ENCODE results near the gene PABPN1. TPM values are rescaled to one million over a fixed set of nuclear protein-coding genes. Genes with fewer than 3 reads are reported as not detected.

The PABPN1 gene
- total and polyA plus RNA-seq, 2 of the 13 experiments (the other 11 are each of a cell fraction or from before 2014, with no cell fraction given): 233 to 524 TPM

- no peak for TF ChIP-seq ZBTB49 (CRISPR knock-in tag; IDR thresholded peaks at IDR 0.05; ENCODE audit: borderline replicate concordance)
- no peak for TF ChIP-seq GPBP1L1 (CRISPR knock-in tag; IDR thresholded peaks at IDR 0.05)
- TF ChIP-seq ZNF567 (CRISPR knock-in tag; IDR thresholded peaks at IDR 0.05; ENCODE audit: borderline replicate concordance): no peak
- TF ChIP-seq ZNF878 (CRISPR knock-in tag; IDR thresholded peaks at IDR 0.05): no peak
- no peak for TF ChIP-seq CHD2 (IDR thresholded peaks at IDR 0.05; ENCODE audit: low read depth, low read length)
- TF ChIP-seq ZNF577 (CRISPR knock-in tag; IDR thresholded peaks at IDR 0.05; ENCODE audit: borderline replicate concordance, low read depth): 0 out of 2 replicates have a peak, but pooled peaks have one; percentile 31
- TF ChIP-seq, protein P1, sequence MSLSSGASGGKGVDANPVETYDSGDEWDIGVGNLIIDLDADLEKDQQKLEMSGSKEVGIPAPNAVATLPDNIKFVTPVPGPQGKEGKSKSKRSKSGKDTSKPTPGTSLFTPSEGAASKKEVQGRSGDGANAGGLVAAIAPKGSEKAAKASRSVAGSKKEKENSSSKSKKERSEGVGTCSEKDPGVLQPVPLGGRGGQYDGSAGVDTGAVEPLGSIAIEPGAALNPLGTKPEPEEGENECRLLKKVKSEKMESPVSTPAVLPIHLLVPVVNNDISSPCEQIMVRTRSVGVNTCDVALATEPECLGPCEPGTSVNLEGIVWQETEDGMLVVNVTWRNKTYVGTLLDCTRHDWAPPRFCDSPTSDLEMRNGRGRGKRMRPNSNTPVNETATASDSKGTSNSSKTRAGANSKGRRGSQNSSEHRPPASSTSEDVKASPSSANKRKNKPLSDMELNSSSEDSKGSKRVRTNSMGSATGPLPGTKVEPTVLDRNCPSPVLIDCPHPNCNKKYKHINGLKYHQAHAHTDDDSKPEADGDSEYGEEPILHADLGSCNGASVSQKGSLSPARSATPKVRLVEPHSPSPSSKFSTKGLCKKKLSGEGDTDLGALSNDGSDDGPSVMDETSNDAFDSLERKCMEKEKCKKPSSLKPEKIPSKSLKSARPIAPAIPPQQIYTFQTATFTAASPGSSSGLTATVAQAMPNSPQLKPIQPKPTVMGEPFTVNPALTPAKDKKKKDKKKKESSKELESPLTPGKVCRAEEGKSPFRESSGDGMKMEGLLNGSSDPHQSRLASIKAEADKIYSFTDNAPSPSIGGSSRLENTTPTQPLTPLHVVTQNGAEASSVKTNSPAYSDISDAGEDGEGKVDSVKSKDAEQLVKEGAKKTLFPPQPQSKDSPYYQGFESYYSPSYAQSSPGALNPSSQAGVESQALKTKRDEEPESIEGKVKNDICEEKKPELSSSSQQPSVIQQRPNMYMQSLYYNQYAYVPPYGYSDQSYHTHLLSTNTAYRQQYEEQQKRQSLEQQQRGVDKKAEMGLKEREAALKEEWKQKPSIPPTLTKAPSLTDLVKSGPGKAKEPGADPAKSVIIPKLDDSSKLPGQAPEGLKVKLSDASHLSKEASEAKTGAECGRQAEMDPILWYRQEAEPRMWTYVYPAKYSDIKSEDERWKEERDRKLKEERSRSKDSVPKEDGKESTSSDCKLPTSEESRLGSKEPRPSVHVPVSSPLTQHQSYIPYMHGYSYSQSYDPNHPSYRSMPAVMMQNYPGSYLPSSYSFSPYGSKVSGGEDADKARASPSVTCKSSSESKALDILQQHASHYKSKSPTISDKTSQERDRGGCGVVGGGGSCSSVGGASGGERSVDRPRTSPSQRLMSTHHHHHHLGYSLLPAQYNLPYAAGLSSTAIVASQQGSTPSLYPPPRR (CRISPR knock-in tag; IDR thresholded peaks at IDR 0.05; ENCODE audit: borderline replicate concordance): no peak
- TF ChIP-seq, protein P2, sequence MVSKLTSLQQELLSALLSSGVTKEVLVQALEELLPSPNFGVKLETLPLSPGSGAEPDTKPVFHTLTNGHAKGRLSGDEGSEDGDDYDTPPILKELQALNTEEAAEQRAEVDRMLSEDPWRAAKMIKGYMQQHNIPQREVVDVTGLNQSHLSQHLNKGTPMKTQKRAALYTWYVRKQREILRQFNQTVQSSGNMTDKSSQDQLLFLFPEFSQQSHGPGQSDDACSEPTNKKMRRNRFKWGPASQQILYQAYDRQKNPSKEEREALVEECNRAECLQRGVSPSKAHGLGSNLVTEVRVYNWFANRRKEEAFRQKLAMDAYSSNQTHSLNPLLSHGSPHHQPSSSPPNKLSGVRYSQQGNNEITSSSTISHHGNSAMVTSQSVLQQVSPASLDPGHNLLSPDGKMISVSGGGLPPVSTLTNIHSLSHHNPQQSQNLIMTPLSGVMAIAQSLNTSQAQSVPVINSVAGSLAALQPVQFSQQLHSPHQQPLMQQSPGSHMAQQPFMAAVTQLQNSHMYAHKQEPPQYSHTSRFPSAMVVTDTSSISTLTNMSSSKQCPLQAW (CRISPR knock-in tag; IDR thresholded peaks at IDR 0.05): 0 out of 2 replicates have a peak, but pooled peaks have one; percentile 41
- no peak for TF ChIP-seq NFE2 (CRISPR knock-in tag; IDR thresholded peaks at IDR 0.05)
- TF ChIP-seq TEAD2 (CRISPR knock-in tag; IDR thresholded peaks at IDR 0.05): no peak; the same call in 1 of the 2 replicates
- TF ChIP-seq FOXC1 (CRISPR knock-in tag; IDR thresholded peaks at IDR 0.05; ENCODE audit: borderline replicate concordance): no peak
- 0 out of 2 replicates have a peak, but pooled peaks have one; percentile 20 for TF ChIP-seq ZNF761 (CRISPR knock-in tag; conservative IDR thresholded peaks at IDR 0.05)
- TF ChIP-seq ARNTL (CRISPR knock-in tag; IDR thresholded peaks at IDR 0.05): no peak
- no peak for TF ChIP-seq RXRA (CRISPR knock-in tag; IDR thresholded peaks at IDR 0.05)
- no peak for TF ChIP-seq FOSL1 (CRISPR knock-in tag; IDR thresholded peaks at IDR 0.05; ENCODE audit: borderline replicate concordance)
- no peak for TF ChIP-seq ZNF839 (CRISPR knock-in tag; IDR thresholded peaks at IDR 0.05; ENCODE audit: borderline replicate concordance)
Measured at GRCh38 chr14:23358553-23359166, 37.4 kb downstream of the PABPN1 start (continued).
